ENCODE measurements around the gene KITLG. TPM values are rescaled to one million over a fixed set of nuclear protein-coding genes. Genes with fewer than 3 reads are reported as not detected.

The KITLG gene
- total and polyA plus RNA-seq, 2 donors (not counting 1 experiment from before 2014, with no cell fraction given): not detected

GRCh38 chr12:88530868-88531267 lies 49.4 kb downstream of the KITLG start:
- intact Hi-C loops (cut with micrococcal nuclease): no loop called here
- Mint-ChIP-seq H3K4me3 (no peak overlapping the region), H3K27me3 (no peaks in the 10 kb centered on the region), H3K4me1 (no peaks in the 10 kb centered on the region), H3K27ac (no peak overlapping the region), H3K9me3 (ENCODE audit: insufficient read depth) (no peaks in the 10 kb centered on the region)
- DNase-seq (no peak), ATAC-seq (ENCODE audit: low read depth) (no peak)
- H3K4me3 ChIP-seq (ENCODE audit: control extremely low read depth in 1 of 5, extremely low read depth in 1 of 5, insufficient read depth in 1 of 5, low read depth in 2 of 5, low read length in 4 of 5): no peak overlapping the region
- ChIA-PET POLR2A (no interaction called here), CTCF (no interaction called here)
- H3K79me2 ChIP-seq (ENCODE audit: control insufficient read depth, insufficient read depth, low read length): no peaks in the 10 kb centered on the region
- no peaks in the 10 kb centered on the region for H3K9me3 ChIP-seq (ENCODE audit: control extremely low read depth in 1 of 3, control insufficient read depth in 2 of 3, insufficient read depth in 1 of 3, low read length in 2 of 3)
- H3K36me3 ChIP-seq (replicated peaks in 1 of 2; ENCODE audit: control extremely low read depth in 1 of 2, control insufficient read depth in 1 of 2, extremely low read depth in 1 of 2, insufficient read depth in 2 of 2, low read length in 1 of 2): no peaks in the 10 kb centered on the region
- H3K9ac ChIP-seq (ENCODE audit: low read length): no peak overlapping the region
- WGBS (ENCODE audit: insufficient coverage): no CpG with 5 or more reads among the region's 1 CpG
- no peak overlapping the region for H2AFZ ChIP-seq (ENCODE audit: insufficient read depth, low read depth, low read length, poor library complexity, severe bottlenecking)
- no peaks in the 10 kb centered on the region for H3K4me1 ChIP-seq (ENCODE audit: control insufficient read depth in 2 of 2, insufficient read depth in 2 of 2, low read length in 2 of 2)
- no peaks in the 10 kb centered on the region for H4K20me1 ChIP-seq (ENCODE audit: control insufficient read depth, insufficient read depth, low read length, poor library complexity, severe bottlenecking)
- H3K27me3 ChIP-seq (replicated peaks in 1 of 4; ENCODE audit: control extremely low read depth in 1 of 4, control insufficient read depth in 3 of 4, insufficient read depth in 4 of 4, low read length in 3 of 4): no peaks in the 10 kb centered on the region
- H3K27ac ChIP-seq (ENCODE audit: low read length in 2 of 2): no peak overlapping the region
- no peak overlapping the region for H3K4me2 ChIP-seq (replicated peaks; ENCODE audit: low read depth, low read length, poor library complexity, severe bottlenecking)
- TF ChIP-seq CTCF (IDR thresholded peaks at IDR 0.05) (no peak), EZH2 (IDR thresholded peaks at IDR 0.05; ENCODE audit: borderline replicate concordance, insufficient read depth, low read depth, low read length, poor library complexity, severe bottlenecking) (no peak)

GRCh38 chr12:88529531-88530488 lies 50.5 kb downstream of the KITLG start:
- Mint-ChIP-seq H3K4me1 (no peaks in the 10 kb centered on the region), H3K9me3 (ENCODE audit: insufficient read depth) (no peaks in the 10 kb centered on the region), H3K4me3 (no peak overlapping the region), H3K27me3 (no peaks in the 10 kb centered on the region), H3K27ac (no peak overlapping the region)
- ChIA-PET CTCF (no interaction called here), POLR2A (no interaction called here)
- no peak for DNase-seq
- intact Hi-C loops (cut with micrococcal nuclease): no loop called here
- ATAC-seq (ENCODE audit: low read depth): no peak
- no peak overlapping the region for H2AFZ ChIP-seq (ENCODE audit: insufficient read depth, low read depth, low read length, poor library complexity, severe bottlenecking)
- H3K36me3 ChIP-seq (replicated peaks in 1 of 2; ENCODE audit: control extremely low read depth in 1 of 2, control insufficient read depth in 1 of 2, extremely low read depth in 1 of 2, insufficient read depth in 2 of 2, low read length in 1 of 2): no peaks in the 10 kb centered on the region
- H3K4me3 ChIP-seq (ENCODE audit: control extremely low read depth in 1 of 5, extremely low read depth in 1 of 5, insufficient read depth in 1 of 5, low read depth in 2 of 5, low read length in 4 of 5): no peak overlapping the region
- TF ChIP-seq EZH2 (IDR thresholded peaks at IDR 0.05; ENCODE audit: borderline replicate concordance, insufficient read depth, low read depth, low read length, poor library complexity, severe bottlenecking) (no peak), CTCF (IDR thresholded peaks at IDR 0.05) (no peak)
- 76% methylated on average over 4 of the region's 9 CpGs for WGBS (ENCODE audit: insufficient coverage)
- no peak overlapping the region for H3K9ac ChIP-seq (ENCODE audit: low read length)
- no peaks in the 10 kb centered on the region for H3K9me3 ChIP-seq (ENCODE audit: control extremely low read depth in 1 of 3, control insufficient read depth in 2 of 3, insufficient read depth in 1 of 3, low read length in 2 of 3)
- H3K27me3 ChIP-seq (replicated peaks in 1 of 4; ENCODE audit: control extremely low read depth in 1 of 4, control insufficient read depth in 3 of 4, insufficient read depth in 4 of 4, low read length in 3 of 4): no peaks in the 10 kb centered on the region
- H3K79me2 ChIP-seq (ENCODE audit: control insufficient read depth, insufficient read depth, low read length): no peaks in the 10 kb centered on the region
- H3K4me2 ChIP-seq (replicated peaks; ENCODE audit: low read depth, low read length, poor library complexity, severe bottlenecking): no peak overlapping the region
- no peaks in the 10 kb centered on the region for H3K4me1 ChIP-seq (ENCODE audit: control insufficient read depth in 2 of 2, insufficient read depth in 2 of 2, low read length in 2 of 2)
- no peak overlapping the region for H3K27ac ChIP-seq (ENCODE audit: low read length in 2 of 2)
- no peaks in the 10 kb centered on the region for H4K20me1 ChIP-seq (ENCODE audit: control insufficient read depth, insufficient read depth, low read length, poor library complexity, severe bottlenecking)
